Measurements from ENCODE around the gene TNS2.

Gene TNS2

GRCh38 chr12:53005215-53005985 is 44.5 kb upstream of the TNS2 start:
- no peak; the same call in 1 of the 2 replicates for TF ChIP-seq ZNF24 (tag by site-specific recombination; IDR thresholded peaks at IDR 0.05)
- TF ChIP-seq ZNF518A (tag by site-specific recombination; conservative IDR thresholded peaks at IDR 0.05; ENCODE audit: low read depth), result 0 out of 2 replicates have a peak, but pooled peaks have one; percentile 4
- no peak for TF ChIP-seq ZBTB26 (tag by site-specific recombination; optimal IDR thresholded peaks at IDR 0.05)
- peak; percentile 52 for TF ChIP-seq GLIS2 (tag by site-specific recombination; IDR thresholded peaks at IDR 0.05)
- TF ChIP-seq ZNF660 (tag by site-specific recombination; IDR thresholded peaks at IDR 0.05), result 0 out of 2 replicates have a peak, but pooled peaks have one; percentile 10
- 0 out of 2 replicates have a peak, but pooled peaks have one; percentile 21 for TF ChIP-seq OSR2 (tag by site-specific recombination; IDR thresholded peaks at IDR 0.05)
- TF ChIP-seq ZNF571 (tag by site-specific recombination; IDR thresholded peaks at IDR 0.05), result no peak
- TF ChIP-seq ZNF335 (tag by site-specific recombination; conservative IDR thresholded peaks at IDR 0.05), result peak; percentile 78
- TF ChIP-seq ZFP37 (tag by site-specific recombination; IDR thresholded peaks at IDR 0.05), result 0 out of 2 replicates have a peak, but pooled peaks have one; percentile 24
- no peak for TF ChIP-seq KLF17 (tag by site-specific recombination; IDR thresholded peaks at IDR 0.05)
- TF ChIP-seq ZNF2 (tag by site-specific recombination; IDR thresholded peaks at IDR 0.05), result 0 out of 2 replicates have a peak, but pooled peaks have one; percentile 25
- no peak for TF ChIP-seq ZNF558 (tag by site-specific recombination; IDR thresholded peaks at IDR 0.05)
- no peak; the same call in 1 of the 2 replicates for TF ChIP-seq KLF7 (tag by site-specific recombination; IDR thresholded peaks at IDR 0.05; ENCODE audit: borderline replicate concordance)
- peak; percentile 71 for TF ChIP-seq PRDM10 (tag by site-specific recombination; IDR thresholded peaks at IDR 0.05)
- TF ChIP-seq GLIS1 (tag by site-specific recombination; IDR thresholded peaks at IDR 0.05), result peak; percentile 62
- TF ChIP-seq ZFP69B (tag by site-specific recombination; IDR thresholded peaks at IDR 0.05), result no peak
- 0 out of 2 replicates have a peak, but pooled peaks have one; percentile 41 for TF ChIP-seq ZNF391 (tag by site-specific recombination; IDR thresholded peaks at IDR 0.05; ENCODE audit: borderline replicate concordance, low read depth)
- TF ChIP-seq ZNF248 (tag by site-specific recombination; IDR thresholded peaks at IDR 0.05), result no peak
- peak; percentile 41; the same call in 1 of the 2 replicates for TF ChIP-seq ZNF792 (tag by site-specific recombination; IDR thresholded peaks at IDR 0.05)
- 0 out of 2 replicates have a peak, but pooled peaks have one; percentile 22 for TF ChIP-seq PATZ1 (tag by site-specific recombination; IDR thresholded peaks at IDR 0.05)
- TF ChIP-seq YY2 (tag by site-specific recombination; IDR thresholded peaks at IDR 0.05), result 0 out of 2 replicates have a peak, but pooled peaks have one; percentile 33
- peak; percentile 94 for TF ChIP-seq ZNF394 (tag by site-specific recombination; IDR thresholded peaks at IDR 0.05; ENCODE audit: borderline replicate concordance)
- ChIA-PET POLR2A (interaction anchor here (0.6 to 1.7 kb wide), 25 partner anchors 8 to 316 kb away, joined by 3 to 25 read pairs (median 5); partner anchors contain the start of genes AAAS, KRT8, PFDN5 and SPRYD3), CTCF (interaction anchor here (0.6 to 2.1 kb wide), 8 partner anchors 25 to 719 kb away, joined by 3 to 8 read pairs (median 4); no protein-coding TSS in a partner anchor)
- Histone ChIP-seq H3K4me3 (ENCODE audit: low read depth, low read length) (peak overlapping the region; percentile 65), H3K27ac (ENCODE audit: extremely low read depth, low read depth, low read length) (peak overlapping the region; percentile 70), H3K36me3 (ENCODE audit: control insufficient read depth in 2 of 2, insufficient read depth in 1 of 2, low read length in 2 of 2) (peaks cover 11 to 21% of the 10 kb centered on the region in 2 experiments; a peak in 2 of 3 replicates), H3K9me3 (ENCODE audit: control insufficient read depth, insufficient read depth, low read depth, low read length) (no peaks in the 10 kb centered on the region), H3K4me1 (ENCODE audit: control insufficient read depth, insufficient read depth, low read length) (no peaks in the 10 kb centered on the region; the same call in 1 of the 2 replicates)
